OCI-LY1 (cell line): ENCODE data around the gene ZNF808.
"Not testable (repeated sequence)": the region's sequence is repeated elsewhere in the genome, so short reads cannot be mapped to it uniquely, and the experiment has no call there.

ENCODE experiments used
- H2AFZ ChIP-seq: fragments of 200-600 bp; sonication (generic), shearing (Covaris generic); 2 replicates; pipeline ENCODE4 v1.6.0; 2014; ENCODE audit warnings: antibody characterized with exemption, mild to moderate bottlenecking, low read length
- H3F3A ChIP-seq: fragments of 200-600 bp; sonication (generic), shearing (Covaris generic); 2 replicates; pipeline ENCODE4 v1.6.0; 2014; ENCODE audit warnings: mild to moderate bottlenecking, antibody characterized with exemption, low read length, moderate library complexity; ENCODE audit not compliant: insufficient read depth
- H3K27ac ChIP-seq: fragments of 200-600 bp; sonication (generic); 2 replicates; pipeline ENCODE4 v1.5.1; 2014; ENCODE audit warnings: low read length, mixed run types, mild to moderate bottlenecking, low read depth; ENCODE audit not compliant: poor library complexity, severe bottlenecking
- H3K27me3 ChIP-seq: fragments of 200-600 bp; sonication (generic); 2 replicates; pipeline ENCODE4 v1.6.0; 2014; ENCODE audit warnings: antibody characterized with exemption, mild to moderate bottlenecking, low read length, moderate library complexity; ENCODE audit not compliant: insufficient read depth
- H3K36me3 ChIP-seq: fragments of 200-600 bp; sonication (generic); 2 replicates; pipeline ENCODE4 v1.6.1; 2014; ENCODE audit warnings: mild to moderate bottlenecking, antibody characterized with exemption, low read length, moderate library complexity, mixed read lengths; ENCODE audit not compliant: insufficient read depth
- H3K4me1 ChIP-seq: fragments of 200-600 bp; sonication (generic); 2 replicates; pipeline ENCODE4 v1.5.1; 2014; ENCODE audit warnings: mild to moderate bottlenecking, low read length, moderate library complexity; ENCODE audit not compliant: insufficient read depth, severe bottlenecking
- H3K4me2 ChIP-seq: fragments of 200-600 bp; sonication (generic), shearing (Covaris generic); 2 replicates; pipeline ENCODE4 v1.6.1; 2014; ENCODE audit warnings: low read length
- H3K4me3 ChIP-seq: fragments of 200-600 bp; sonication (generic); 2 replicates; pipeline ENCODE4 v1.5.1; 2014; ENCODE audit warnings: low read length, low read depth, mild to moderate bottlenecking, mixed read lengths; ENCODE audit not compliant: poor library complexity, severe bottlenecking
- H3K79me2 ChIP-seq: fragments of 200-600 bp; shearing (Covaris generic); 2 replicates; pipeline ENCODE4 v1.6.1; 2016; ENCODE audit warnings: mixed run types, low read length, mixed read lengths; ENCODE audit not compliant: insufficient read depth
- H3K9ac ChIP-seq: fragments of 200-600 bp; sonication (generic), shearing (Covaris generic); 2 replicates; pipeline ENCODE4 v1.6.1; 2014; ENCODE audit warnings: mild to moderate bottlenecking, low read length, mixed read lengths
- H3K9me2 ChIP-seq: fragments of 200-600 bp; sonication (generic), shearing (Covaris generic); 2 replicates; pipeline ENCODE4 v1.6.1; 2014; ENCODE audit warnings: low read depth, mild to moderate bottlenecking, low read length, mixed read lengths
- H3K9me3 ChIP-seq: fragments of 200-600 bp; shearing (Covaris generic); 2 replicates; pipeline ENCODE4 v1.6.1; 2014; ENCODE audit warnings: low read length, mixed read lengths
- H4K20me1 ChIP-seq: fragments of 200-600 bp; sonication (generic), shearing (Covaris generic); 2 replicates; pipeline ENCODE4 v1.6.0; 2016; ENCODE audit warnings: mild to moderate bottlenecking, low read length; ENCODE audit not compliant: insufficient read depth
- EZH2 ChIP-seq: fragments of 200-600 bp; sonication (generic), shearing (Covaris generic); IDR thresholded peaks from 2 replicates; pipeline ENCODE4 v1.8.0; 2017; ENCODE audit warnings: borderline replicate concordance, mixed run types, mild to moderate bottlenecking, antibody characterized with exemption, low read length, moderate library complexity, mixed read lengths
- TF ChIP-seq, protein P1 (sequence below): fragments of 200-600 bp; sonication (generic), shearing (Covaris generic); IDR thresholded peaks from 2 replicates; pipeline ENCODE4 v1.5.1; 2017; ENCODE audit warnings: mild to moderate bottlenecking, antibody characterized with exemption, low read length, moderate library complexity, mixed read lengths

The ZNF808 gene

DNA sequence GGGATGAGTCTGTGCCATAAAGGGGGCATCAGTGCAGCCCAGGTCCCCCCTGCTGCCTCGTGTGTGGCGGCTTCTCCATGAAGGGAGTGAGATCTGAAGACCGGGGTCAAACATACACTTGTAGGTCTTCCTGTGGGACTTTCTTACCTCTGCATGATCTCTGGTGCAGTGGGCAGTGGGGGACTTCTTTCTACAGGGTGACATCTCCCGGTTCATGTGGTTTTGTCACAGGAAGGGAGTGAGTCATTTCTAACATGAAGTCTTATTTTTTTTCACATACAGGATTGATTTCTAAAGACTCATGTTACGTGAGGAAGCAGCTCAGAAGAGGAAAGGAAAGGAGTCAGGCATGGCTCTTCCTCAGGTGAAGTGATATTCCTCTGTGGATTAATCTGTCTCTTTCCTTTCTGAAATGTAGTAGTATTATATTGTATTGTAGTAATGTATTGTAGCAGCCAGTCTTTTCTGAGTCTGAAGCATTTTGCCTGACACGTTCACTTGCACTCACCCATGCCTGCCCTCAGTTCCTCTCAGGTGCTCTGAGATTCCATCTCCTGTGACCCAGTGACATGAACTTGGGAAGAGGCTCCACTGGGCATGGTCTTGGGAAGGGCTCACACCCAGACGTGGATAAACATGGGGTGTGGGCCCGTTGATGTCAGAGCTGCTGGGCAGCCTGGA is 15.7 kb downstream of the ZNF808 start:
- Histone ChIP-seq H3K36me3 (peaks cover 71% of the 10 kb centered on the region), H3K9ac (no peak overlapping the region), H3K9me2 (no peaks in the 10 kb centered on the region), H3F3A (no peaks in the 10 kb centered on the region), H4K20me1 (no peaks in the 10 kb centered on the region), H3K4me1 (no peaks in the 10 kb centered on the region), H2AFZ (no peak overlapping the region), H3K27me3 (no peaks in the 10 kb centered on the region), H3K4me3 (no peak overlapping the region), H3K27ac (no peak overlapping the region), H3K79me2 (no peaks in the 10 kb centered on the region), H3K4me2 (no peak overlapping the region), H3K9me3 (no peaks in the 10 kb centered on the region)
- TF ChIP-seq, protein P1, sequence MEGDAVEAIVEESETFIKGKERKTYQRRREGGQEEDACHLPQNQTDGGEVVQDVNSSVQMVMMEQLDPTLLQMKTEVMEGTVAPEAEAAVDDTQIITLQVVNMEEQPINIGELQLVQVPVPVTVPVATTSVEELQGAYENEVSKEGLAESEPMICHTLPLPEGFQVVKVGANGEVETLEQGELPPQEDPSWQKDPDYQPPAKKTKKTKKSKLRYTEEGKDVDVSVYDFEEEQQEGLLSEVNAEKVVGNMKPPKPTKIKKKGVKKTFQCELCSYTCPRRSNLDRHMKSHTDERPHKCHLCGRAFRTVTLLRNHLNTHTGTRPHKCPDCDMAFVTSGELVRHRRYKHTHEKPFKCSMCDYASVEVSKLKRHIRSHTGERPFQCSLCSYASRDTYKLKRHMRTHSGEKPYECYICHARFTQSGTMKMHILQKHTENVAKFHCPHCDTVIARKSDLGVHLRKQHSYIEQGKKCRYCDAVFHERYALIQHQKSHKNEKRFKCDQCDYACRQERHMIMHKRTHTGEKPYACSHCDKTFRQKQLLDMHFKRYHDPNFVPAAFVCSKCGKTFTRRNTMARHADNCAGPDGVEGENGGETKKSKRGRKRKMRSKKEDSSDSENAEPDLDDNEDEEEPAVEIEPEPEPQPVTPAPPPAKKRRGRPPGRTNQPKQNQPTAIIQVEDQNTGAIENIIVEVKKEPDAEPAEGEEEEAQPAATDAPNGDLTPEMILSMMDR: no peak
- no peak for TF ChIP-seq EZH2

DNA sequence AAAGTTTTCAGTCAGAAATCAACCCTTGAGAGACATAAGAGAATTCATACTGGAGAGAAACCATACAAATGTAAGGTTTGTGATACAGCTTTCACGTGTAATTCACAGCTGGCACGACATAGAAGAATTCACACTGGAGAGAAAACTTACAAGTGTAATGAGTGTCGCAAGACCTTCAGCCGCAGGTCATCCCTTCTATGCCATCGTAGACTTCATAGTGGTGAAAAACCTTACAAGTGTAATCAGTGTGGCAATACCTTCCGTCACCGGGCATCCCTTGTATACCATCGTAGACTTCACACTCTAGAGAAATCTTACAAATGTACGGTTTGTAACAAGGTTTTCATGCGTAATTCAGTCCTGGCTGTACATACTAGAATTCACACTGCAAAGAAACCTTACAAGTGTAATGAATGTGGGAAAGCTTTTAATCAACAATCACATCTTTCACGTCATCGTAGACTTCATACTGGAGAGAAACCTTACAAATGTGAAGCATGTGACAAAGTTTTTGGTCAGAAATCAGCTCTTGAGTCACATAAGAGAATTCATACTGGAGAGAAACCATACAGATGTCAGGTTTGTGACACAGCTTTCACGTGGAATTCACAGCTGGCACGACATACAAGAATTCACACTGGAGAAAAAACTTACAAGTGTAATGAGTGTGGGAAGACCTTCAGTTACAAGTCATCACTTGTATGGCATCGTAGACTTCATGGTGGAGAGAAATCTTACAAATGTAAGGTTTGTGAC is 26.9 kb downstream of the ZNF808 start:
- H3K79me2 ChIP-seq: no peaks in the 10 kb centered on the region
- no peaks in the 10 kb centered on the region for H3K9me2 ChIP-seq
- H2AFZ ChIP-seq: no peak overlapping the region
- TF ChIP-seq, protein P1: no peak
- TF ChIP-seq EZH2: no peak
- H3K4me1 ChIP-seq: no peaks in the 10 kb centered on the region
- no peak overlapping the region for H3K27ac ChIP-seq
- no peak overlapping the region for H3K4me2 ChIP-seq
- H4K20me1 ChIP-seq: no peaks in the 10 kb centered on the region
- no peak overlapping the region for H3K9ac ChIP-seq
- H3F3A ChIP-seq: no peaks in the 10 kb centered on the region
- H3K9me3 ChIP-seq: peaks cover 22% of the 10 kb centered on the region
- H3K27me3 ChIP-seq: no peaks in the 10 kb centered on the region
- H3K4me3 ChIP-seq: no peak overlapping the region
- peaks cover 75% of the 10 kb centered on the region for H3K36me3 ChIP-seq

DNA sequence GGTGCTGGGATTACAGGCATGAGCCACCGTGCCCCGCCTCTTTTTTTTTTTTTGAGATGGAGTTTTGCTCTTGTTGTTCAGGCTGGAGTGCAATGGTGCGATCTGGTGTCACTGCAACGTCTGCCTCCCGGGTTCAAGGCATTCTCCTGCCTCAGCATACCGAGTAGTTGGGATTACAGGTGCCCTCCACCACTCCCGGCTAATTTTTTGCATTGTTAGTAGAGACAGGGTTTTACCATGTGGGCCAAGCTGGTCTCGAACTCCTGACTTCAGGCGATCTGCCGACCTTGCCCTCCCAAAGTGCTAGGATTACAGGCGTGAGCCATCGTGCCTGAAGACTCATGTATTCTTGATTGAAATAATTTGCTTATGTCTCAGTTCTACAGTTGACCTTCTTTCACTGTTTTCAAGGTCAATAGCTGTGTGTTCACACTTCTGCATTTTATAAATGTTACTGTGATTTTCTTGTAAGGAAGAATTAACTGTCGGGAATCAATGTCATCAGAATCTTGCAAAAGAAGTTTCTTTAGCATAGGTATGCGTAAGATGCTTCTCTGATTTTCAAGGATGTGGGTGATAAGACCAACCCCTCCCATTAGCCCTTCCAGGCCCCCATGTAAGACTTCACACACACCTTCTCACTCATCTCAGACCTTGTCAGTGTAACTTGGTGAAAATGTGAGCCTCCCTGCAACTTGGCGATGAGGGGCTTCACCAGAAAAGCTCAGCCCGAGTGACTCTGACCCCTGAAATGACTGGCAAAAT is 29.9 kb downstream of the ZNF808 start:
- Histone ChIP-seq H3K27me3 (no peaks in the 10 kb centered on the region), H3F3A (no peaks in the 10 kb centered on the region), H3K27ac (no peak overlapping the region), H3K9ac (no peak overlapping the region), H2AFZ (no peak overlapping the region), H3K4me2 (no peak overlapping the region), H3K4me1 (no peaks in the 10 kb centered on the region), H3K9me2 (no peaks in the 10 kb centered on the region), H3K4me3 (no peak overlapping the region), H3K79me2 (no peaks in the 10 kb centered on the region), H3K9me3 (peaks cover 20% of the 10 kb centered on the region), H4K20me1 (no peaks in the 10 kb centered on the region), H3K36me3 (peaks cover 66% of the 10 kb centered on the region)
- TF ChIP-seq EZH2: no peak

DNA sequence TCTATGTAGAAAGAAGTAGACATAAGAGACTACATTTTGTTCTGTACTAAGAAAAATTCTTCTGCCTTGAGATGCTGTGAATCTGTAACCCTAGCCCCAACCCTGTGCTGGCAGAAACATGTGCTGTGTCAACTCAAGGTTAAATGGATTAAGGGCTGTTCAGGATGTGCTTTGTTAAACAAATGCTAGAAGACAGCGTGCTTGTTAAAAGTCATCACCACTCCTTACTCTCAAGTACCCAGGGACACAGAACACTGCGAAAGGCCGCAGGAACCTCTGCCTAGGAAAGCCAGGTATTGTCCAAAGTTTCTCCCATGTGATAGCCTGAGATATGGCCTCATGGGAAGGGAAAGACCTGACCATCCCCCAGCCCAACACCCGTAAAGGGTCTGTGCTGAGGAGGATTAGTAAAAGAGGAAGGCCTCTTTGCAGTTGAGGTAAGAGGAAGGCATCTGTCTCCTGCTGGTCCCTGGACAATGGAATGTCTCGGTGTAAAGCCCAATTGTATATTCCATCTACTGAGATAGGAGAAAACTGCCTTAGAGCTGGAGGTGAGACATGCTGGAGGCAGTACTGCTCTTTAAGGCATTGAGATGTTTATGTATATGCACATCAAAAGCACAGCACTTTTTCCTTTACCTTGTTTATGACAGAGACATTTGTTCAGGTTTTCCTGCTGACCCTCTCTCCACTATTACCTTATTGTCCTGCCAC is 31.4 kb downstream of the ZNF808 start:
- Histone ChIP-seq H3K9me3 (peaks cover 19% of the 10 kb centered on the region), H3K36me3 (peaks cover 60% of the 10 kb centered on the region)
- not testable (repeated sequence) for H3K4me3 ChIP-seq, H3K4me1 ChIP-seq, H3K4me2 ChIP-seq, H3K9me2 ChIP-seq, H2AFZ ChIP-seq, H4K20me1 ChIP-seq, H3F3A ChIP-seq, H3K27me3 ChIP-seq, H3K27ac ChIP-seq, H3K79me2 ChIP-seq, H3K9ac ChIP-seq

DNA sequence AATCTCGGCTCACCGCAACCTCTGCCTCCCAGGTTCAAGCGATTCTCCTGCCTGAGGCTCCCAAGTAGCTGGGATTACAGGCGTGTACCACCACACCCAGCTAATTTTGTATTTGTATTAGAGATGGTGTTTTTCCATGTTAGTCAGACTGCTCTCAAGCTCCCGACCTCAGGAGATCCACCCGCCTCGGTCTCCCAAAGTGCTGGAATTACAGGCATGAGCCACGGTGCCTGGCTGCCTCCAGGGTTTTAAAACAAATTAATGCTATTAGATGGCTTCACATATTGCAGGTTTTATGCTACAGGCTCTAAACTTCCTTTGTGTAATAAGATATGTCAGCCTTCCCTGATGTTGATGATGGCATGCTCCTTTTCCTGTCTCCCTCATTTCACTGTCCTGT is 34.1 kb downstream of the ZNF808 start:
- Histone ChIP-seq H3K36me3 (peaks cover 41% of the 10 kb centered on the region; the same call in 1 of the 2 replicates), H3K9me3 (peaks cover 15% of the 10 kb centered on the region)
- not testable (repeated sequence) for H3F3A ChIP-seq, H3K4me2 ChIP-seq, H2AFZ ChIP-seq, H3K79me2 ChIP-seq, H3K27ac ChIP-seq, H3K9ac ChIP-seq, H3K27me3 ChIP-seq, H3K4me1 ChIP-seq, H3K9me2 ChIP-seq, H3K4me3 ChIP-seq, H4K20me1 ChIP-seq
